A204.1 (cell line): Measurements from ENCODE around the gene RGMB.

Source experiments
- FAIRE-seq: peaks from 2 replicates; lab custom pipeline; 2012; peaks lifted over from hg19 to GRCh38; lab: Jason Lieb, UNC

Gene RGMB

DNA sequence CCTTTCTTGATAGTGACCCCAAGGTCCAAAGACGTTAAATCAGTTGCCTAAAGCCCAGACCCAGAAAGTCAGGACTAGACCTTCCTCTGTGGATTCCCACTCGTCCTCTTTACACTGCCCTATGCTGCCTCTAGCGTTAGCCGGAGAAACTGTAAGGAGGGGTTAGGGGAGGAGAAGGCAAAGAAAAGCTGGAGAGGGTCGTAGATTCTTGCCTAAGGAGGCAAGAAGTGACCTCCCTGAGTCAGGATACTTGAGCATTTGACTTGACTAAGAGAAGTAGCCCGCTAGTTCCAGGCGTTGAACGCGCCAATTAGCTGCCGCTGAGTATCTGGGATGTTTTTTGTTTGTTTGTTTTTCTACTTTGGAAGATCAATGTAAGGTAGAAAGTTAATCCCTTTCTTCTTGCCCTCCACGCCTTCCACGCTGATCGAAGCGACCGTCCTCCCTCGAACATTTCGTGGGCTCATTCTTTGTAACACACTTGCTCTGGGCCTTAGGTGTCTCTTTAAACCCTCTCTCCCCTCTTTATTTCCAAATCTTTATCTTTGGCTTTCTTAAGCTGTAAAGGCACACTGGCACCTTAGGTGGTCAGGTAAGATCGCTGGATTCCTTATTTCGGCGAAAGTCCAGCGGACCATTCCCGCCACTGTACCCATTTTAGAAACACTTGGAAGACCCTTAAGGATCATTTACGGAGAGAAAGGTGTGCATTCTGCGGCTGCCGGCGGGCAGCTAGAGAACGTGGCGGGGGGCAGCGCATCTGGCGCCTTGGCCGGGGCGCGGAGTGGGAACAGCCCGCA, 5.1 kb upstream of the RGMB start:
- no peak for FAIRE-seq

DNA sequence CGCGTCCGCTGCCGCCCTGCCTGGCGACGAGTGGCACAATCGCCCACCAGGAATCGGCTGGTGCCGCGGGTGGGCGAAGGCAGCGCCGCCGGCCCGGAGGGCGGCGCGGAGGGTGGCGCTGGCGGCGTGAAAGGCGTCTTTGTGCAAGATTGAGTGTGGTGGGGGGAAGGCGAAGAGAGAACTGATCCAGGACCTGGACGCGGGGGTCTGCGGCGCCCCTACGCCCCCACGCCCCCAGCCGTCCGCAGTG, 4.6 kb upstream of the RGMB start:
- FAIRE-seq: no peak

DNA sequence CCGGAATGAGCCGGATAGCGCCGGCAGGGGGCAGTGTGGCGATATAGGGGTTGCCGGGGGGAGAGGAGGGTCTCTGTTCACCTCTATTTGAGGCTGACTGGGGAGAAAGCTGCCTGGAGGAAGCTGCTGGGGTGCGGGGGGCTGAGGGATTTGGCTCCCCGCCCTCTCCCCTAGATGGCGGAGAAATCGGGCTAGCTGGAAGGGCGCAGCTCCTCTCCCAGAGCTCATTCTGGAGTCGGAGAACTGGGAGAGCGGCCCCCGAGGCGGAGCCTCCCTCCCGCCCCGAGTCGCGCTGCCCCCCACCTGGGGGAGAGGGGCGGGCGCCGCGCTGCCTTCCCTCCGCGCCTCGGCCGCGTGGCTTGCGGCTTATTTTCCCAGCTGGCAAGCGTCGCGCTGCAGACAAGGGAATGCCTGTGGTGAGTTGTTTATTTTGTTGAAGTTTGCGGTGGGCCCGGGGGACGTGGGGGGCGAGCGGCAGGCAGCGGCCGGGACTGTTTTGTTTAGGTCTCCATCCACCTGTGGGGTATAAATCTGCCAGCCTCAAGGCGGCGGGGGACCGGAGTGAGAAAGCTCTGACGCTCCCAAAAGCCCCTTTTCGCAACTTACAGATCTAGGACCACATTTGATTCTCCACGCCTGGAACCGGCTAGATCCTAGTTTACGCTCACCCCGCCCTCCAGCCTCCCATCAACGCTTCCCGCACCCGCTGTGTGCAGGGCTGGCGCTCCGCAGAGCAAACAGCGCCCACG, 4.1 kb upstream of the RGMB start:
- no peak for FAIRE-seq

GRCh38 chr5:98769959-98770208, 3.6 kb upstream of the RGMB start:
- no peak for FAIRE-seq

DNA sequence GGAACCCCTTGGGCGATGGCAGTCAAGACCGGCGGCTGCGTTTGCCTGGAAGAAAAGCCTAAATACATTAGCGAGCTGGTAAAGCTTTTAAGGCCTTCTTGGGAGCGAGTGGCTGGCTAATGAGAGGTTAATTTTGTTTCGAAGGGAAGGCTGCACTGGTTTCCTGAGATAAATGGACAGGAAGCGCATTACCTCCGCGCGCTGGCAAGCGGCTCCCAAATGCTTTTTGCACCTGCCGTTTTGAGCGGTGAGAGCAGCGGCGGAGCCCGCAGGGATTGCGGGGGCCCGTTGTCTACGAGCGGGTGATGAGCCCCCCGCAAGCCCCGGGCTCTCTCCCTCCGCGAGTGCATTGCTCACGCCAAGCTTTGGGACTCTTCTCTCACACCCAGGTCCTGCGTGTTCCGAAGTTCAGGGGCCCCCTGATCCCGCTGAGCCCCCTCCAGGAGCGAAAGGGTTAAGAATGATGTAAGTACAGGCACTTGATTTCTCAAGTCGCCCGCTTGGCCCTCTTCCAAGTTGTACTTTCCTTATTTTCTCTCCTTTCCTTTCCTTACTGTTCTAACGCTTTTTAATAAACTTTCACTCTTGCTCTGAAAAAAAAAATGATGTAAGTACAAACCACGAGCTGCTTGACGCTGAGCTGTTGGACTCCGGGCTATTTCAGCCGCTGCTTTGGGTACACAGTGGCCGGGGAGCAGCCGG, 3.1 kb upstream of the RGMB start:
- FAIRE-seq: no peak

GRCh38 chr5:98770911-98771322, 2.5 kb upstream of the RGMB start:
- FAIRE-seq: no peak

GRCh38 chr5:98771382-98772109, 1.9 kb upstream of the RGMB start:
- peak; percentile 87 for FAIRE-seq

DNA sequence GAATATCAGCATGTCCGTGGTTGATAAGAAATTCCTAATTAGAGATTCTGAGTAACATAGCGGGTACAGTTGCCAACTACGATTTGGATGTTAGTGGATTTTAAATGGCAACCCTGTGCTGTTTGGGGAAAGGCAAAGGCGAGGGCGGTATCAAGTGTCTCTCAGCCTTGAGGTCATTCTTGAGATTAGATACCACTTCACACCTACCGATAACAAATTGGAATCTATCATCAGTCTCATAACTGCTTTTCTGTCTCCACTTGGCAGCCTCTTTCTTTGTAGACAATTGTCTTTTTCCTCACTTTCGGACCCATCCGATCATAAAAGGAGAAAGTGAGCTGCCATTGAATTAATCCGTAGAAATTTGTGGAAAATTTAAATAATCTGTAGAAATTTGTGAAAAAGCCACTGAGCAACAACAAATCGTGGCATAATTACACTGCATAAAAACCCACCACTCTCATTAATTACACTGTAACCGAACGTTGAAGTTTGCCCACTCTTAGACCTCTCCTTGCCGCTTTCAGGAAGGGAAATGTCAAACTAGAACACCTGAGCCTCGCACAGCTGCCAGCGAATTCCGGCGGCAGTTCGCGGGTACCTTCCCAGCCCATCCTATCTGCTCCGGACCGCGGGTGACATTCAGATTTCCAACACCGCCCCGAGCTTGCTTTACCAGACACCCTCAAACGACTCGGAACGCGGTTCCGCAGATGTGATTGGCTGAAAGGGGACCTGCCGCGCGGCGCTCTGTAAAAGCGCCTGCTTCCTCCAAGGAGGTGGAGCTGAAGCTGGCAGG, 849 bp upstream of the RGMB start:
- FAIRE-seq: no peak

DNA sequence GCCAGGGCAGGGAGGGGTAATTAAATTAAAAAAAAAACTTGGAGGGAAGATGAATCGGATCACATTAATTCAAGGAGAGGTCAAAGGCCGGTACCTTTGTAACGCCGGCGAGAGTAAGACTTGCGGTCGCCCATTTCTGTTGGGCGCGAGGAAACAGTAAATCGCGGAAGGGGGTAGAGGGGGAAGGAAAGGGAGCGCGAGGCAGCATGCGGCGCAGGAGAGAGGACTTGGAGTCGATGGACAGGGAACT, 324 bp upstream of the RGMB start:
- no peak for FAIRE-seq

- no peak for FAIRE-seq
These were observed 950 bp downstream of the RGMB start for GRCh38 chr5:98774192-98775033.

DNA sequence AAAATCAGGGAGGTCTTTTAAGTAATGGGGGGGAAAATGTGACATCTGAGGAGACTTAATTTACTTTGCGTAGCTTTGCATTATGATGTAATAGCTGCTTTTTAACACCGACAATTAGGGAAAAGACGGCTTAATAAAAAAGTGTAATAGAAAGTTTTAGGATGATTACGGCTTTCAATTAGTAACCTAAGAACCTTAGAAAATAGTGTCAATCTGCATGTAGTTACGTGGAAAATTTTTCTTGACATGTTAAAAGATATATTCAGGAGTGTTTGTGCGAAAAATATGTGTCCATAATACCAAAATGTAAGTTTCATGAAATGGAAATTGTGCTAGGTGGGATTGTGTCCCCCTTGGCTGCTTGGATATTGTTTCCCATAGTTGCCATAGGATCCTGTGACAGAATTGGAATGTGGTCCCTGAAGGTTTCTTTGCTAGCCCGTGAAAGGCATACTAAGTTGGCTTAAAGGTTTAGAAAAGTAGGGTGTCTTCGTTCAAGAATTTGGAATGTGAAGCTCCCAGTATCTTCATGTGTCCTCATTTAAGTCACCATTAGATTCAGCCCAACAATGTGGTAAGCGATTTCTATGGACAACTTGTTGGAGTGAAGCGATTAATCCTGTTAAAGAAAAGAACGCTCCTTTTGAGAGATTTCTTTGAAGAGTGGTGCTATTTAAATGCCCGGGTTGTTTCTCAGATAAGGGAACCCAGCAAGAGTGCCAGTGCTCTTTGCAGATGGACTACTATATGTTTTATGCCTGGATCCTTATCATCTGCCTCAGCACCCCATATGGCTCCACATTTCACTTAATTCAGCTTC, 2.0 kb downstream of the RGMB start:
- FAIRE-seq: no peak

DNA sequence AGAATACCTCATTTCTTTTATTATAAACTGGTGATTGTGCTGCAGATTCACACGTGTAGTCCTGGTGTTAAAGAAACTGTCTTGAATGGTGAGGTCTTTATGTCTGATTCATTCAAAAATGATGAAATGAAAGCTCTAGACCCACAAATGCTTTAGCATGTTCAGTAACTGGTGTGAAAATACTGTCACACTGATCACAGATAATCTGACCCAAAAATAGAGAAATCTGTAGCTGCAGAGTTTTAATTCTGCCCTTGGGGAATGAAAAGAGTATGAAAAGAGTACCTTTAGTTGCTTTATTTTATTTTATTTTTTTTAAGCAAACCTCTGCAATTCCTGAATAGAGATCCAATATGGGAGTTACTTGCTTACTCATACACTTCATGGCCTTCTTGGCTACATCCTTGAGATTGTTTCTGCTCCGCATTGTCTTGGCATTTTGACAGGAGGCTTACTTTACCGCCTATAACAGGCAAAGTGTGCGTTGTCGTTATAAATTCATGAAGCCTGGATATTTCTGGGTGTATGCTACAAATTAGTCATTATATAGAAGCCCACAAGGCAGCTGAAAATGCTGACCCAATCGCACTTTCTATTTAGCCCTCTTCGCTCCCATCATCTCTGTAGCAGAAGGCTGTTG, 2.7 kb downstream of the RGMB start:
- no peak for FAIRE-seq

DNA sequence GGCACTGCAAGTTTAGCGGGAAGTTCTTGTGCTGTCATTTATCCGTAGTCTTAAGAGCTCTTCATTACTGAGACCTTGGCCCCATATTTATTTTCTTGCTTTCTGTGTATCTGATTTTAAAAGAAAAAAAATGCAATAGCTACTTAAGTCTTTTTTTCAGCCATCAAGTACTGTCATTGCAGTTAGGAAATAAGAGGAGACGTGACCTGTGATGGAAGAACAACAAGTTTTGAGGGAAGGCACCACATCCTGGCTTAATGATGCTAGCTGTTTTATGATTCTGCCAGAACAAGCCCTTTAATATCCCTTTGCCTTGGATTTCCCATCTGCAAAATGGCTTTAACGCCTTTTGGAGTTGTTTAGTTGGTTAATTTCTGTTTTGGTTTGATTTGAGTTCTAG, 3.8 kb downstream of the RGMB start:
- no peak for FAIRE-seq

DNA sequence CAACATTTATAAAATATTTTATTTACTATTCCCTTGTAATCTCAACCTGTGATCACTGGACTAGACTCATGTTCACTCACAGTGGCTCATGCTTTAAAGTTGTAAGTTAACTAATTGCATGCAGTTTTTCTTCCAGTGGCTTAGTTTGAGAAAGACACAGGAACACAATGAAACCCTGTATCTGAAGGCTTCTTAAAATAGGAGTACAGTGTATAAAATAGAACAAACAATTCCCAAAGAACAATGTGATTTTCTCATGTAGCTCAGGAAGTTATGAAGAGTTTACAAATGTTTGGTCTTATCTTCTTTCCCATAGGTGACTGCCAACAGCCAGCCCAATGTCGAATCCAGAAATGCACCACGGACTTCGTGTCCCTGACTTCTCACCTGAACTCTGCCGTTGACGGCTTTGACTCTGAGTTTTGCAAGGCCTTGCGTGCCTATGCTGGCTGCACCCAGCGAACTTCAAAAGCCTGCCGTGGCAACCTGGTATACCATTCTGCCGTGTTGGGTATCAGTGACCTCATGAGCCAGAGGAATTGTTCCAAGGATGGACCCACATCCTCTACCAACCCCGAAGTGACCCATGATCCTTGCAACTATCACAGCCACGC, 5.9 kb downstream of the RGMB start:
- no peak for FAIRE-seq

DNA sequence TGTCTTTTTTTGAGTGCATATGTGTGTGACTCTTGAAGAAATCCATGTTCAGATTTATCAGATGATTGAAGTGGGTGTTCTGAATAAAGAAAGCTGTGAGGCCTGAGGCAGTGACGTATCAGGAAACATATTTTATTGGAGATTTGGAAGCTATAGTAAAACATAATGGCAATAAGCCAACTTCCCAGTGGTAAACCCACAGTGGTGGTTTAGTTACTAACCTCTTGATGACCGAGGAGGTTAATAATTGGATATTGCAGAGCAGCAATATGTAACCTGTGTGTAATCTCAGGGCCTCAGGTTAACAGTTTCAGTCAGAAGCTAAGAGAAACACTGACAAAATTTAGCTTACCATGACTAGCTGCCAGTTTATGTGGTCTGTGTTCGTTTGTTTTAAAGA, 6.9 kb downstream of the RGMB start:
- FAIRE-seq: no peak

- FAIRE-seq: no peak
These were observed 8.1 kb downstream of the RGMB start for GRCh38 chr5:98781520-98781919.

GRCh38 chr5:98781964-98782363, 8.5 kb downstream of the RGMB start:
- no peak for FAIRE-seq

- no peak for FAIRE-seq
These were observed 9.7 kb downstream of the RGMB start for GRCh38 chr5:98783051-98783649.

DNA sequence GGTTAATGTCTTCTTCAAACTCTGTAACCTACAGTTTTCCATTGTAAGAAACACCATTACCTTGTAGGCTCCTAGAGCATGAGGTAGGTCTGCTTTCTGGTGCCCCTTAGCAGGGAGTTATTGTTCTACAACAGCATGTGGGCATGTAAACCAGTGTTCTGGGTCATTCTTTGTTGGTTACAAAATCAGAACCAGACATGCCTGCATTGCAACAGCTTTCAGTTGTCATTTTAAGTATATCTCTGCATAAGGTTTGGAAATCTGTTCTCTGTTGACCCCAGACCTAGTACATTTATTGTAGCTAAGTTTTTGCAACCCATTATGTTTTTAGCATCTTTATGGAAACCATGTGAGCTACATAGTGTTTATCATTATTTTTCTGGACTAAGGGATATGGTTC, 10.9 kb downstream of the RGMB start:
- FAIRE-seq: no peak
